SK-N-SH treated with all-trans-retinoic acid at 6 μM for 48 hours (cell line): Measurements from ENCODE around the gene MAP3K14.

Experiments
- PPARA ChIP-seq: fragments of 250-450 bp; sonication (Bioruptor Pico); IDR thresholded peaks from 2 replicates; pipeline ENCODE4 v1.5.0; 2020; ENCODE audit warnings: mild to moderate bottlenecking, borderline replicate concordance
- TF ChIP-seq, protein P1 (sequence below): fragments of 250-450 bp; sonication (Bioruptor Pico); IDR thresholded peaks from 2 replicates; pipeline ENCODE4 v1.5.1; 2021; ENCODE audit warnings: mild to moderate bottlenecking, moderate library complexity

DNA sequence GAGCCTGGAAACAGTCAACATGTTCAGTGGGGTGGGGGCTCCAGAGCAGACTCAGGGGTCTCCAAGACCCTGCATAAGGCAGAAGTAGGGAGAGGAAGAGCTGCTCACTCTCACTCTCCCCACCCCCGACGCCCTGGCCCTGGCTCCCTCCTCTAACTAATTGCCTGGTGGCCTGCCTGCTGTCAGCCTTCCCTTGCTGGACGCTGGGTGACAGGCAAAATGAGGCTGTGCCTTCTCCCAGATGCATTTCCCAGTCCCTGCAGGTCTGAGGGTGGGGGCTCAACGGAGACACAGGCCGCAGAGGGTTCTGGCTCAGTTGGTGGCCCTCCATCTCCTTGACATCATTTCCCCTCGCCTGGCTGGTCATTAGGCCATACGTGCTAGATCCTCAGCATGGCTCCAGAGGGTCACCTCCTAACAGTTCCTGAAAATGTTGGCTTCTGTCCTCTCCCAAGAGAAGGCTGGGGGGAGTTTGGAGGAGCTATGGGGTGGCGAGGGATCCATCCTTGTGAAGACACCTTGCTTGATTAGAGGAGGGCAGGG is 93.8 kb downstream of the MAP3K14 start:
- no peak for TF ChIP-seq PPARA (CRISPR knock-in tag)
- TF ChIP-seq, protein P1, sequence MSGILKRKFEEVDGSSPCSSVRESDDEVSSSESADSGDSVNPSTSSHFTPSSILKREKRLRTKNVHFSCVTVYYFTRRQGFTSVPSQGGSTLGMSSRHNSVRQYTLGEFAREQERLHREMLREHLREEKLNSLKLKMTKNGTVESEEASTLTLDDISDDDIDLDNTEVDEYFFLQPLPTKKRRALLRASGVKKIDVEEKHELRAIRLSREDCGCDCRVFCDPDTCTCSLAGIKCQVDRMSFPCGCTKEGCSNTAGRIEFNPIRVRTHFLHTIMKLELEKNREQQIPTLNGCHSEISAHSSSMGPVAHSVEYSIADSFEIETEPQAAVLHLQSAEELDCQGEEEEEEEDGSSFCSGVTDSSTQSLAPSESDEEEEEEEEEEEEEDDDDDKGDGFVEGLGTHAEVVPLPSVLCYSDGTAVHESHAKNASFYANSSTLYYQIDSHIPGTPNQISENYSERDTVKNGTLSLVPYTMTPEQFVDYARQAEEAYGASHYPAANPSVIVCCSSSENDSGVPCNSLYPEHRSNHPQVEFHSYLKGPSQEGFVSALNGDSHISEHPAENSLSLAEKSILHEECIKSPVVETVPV (CRISPR knock-in tag) = no peak
